HEK293 (cell line): ENCODE measurements around the gene TMEM187.
A peak's percentile ranks its signal among the peaks of the same experiment; 100 is the strongest.

Experiments
- GFI1B ChIP-seq: fragments of 450-650 bp; formaldehyde crosslinking; IDR thresholded peaks from 2 replicates; pipeline ENCODE4 v1.5.1; 2016; ENCODE audit warnings: missing biosample characterization, missing genetic modification characterization
- KLF16 ChIP-seq: fragments of 450-650 bp; formaldehyde crosslinking; IDR thresholded peaks from 2 replicates; pipeline ENCODE4 v1.5.1; 2017; ENCODE audit warnings: missing biosample characterization, missing genetic modification characterization
- KLF9 ChIP-seq: fragments of 450-650 bp; formaldehyde crosslinking; IDR thresholded peaks from 2 replicates; pipeline ENCODE4 v1.5.1; 2016; ENCODE audit warnings: missing biosample characterization, missing genetic modification characterization, low read depth
- WT1 ChIP-seq: fragments of 450-650 bp; formaldehyde crosslinking; IDR thresholded peaks from 2 replicates; pipeline ENCODE4 v1.5.1; 2016; ENCODE audit warnings: missing biosample characterization, missing genetic modification characterization
- ZFP41 ChIP-seq: fragments of 450-650 bp; formaldehyde crosslinking; IDR thresholded peaks from 2 replicates; pipeline ENCODE4 v1.5.1; 2016; ENCODE audit warnings: missing biosample characterization, missing genetic modification characterization, borderline replicate concordance
- ZNF202 ChIP-seq: fragments of 450-650 bp; formaldehyde crosslinking; IDR thresholded peaks from 2 replicates; pipeline ENCODE4 v1.5.1; 2016; ENCODE audit warnings: missing biosample characterization, missing genetic modification characterization, borderline replicate concordance
- ZNF211 ChIP-seq: fragments of 450-650 bp; formaldehyde crosslinking; IDR thresholded peaks from 2 replicates; pipeline ENCODE4 v1.5.1; 2016; ENCODE audit warnings: low read depth, missing biosample characterization, missing genetic modification characterization
- ZNF24 ChIP-seq: fragments of 450-650 bp; formaldehyde crosslinking; IDR thresholded peaks from 2 replicates; pipeline ENCODE4 v1.5.1; 2016; ENCODE audit warnings: missing biosample characterization, missing genetic modification characterization
- ZNF354C ChIP-seq: fragments of 450-650 bp; formaldehyde crosslinking; IDR thresholded peaks from 2 replicates; pipeline ENCODE4 v1.5.1; 2016; ENCODE audit warnings: missing biosample characterization, missing genetic modification characterization, low read depth, borderline replicate concordance
- ZNF416 ChIP-seq: fragments of 450-650 bp; formaldehyde crosslinking; IDR thresholded peaks from 2 replicates; pipeline ENCODE4 v1.5.1; 2016; ENCODE audit warnings: missing biosample characterization, missing genetic modification characterization
- ZNF423 ChIP-seq: fragments of 450-650 bp; formaldehyde crosslinking; IDR thresholded peaks from 2 replicates; pipeline ENCODE4 v1.5.1; 2016; ENCODE audit warnings: missing biosample characterization, missing genetic modification characterization
- ZNF501 ChIP-seq: fragments of 450-650 bp; formaldehyde crosslinking; IDR thresholded peaks from 2 replicates; pipeline ENCODE4 v1.5.1; 2016; ENCODE audit warnings: missing biosample characterization, missing genetic modification characterization
- ZNF510 ChIP-seq: fragments of 450-650 bp; formaldehyde crosslinking; IDR thresholded peaks from 2 replicates; pipeline ENCODE4 v1.5.1; 2018; ENCODE audit warnings: mild to moderate bottlenecking, missing genetic modification characterization, missing biosample characterization; ENCODE audit not compliant: insufficient replicate concordance
- ZNF549 ChIP-seq: fragments of 450-650 bp; IDR thresholded peaks from 2 replicates; pipeline ENCODE4 v1.5.1; 2018; ENCODE audit warnings: missing biosample characterization, missing genetic modification characterization, mild to moderate bottlenecking, inconsistent platforms, moderate library complexity
- ZNF561 ChIP-seq: fragments of 450-650 bp; IDR thresholded peaks from 2 replicates; pipeline ENCODE4 v1.5.1; 2018; ENCODE audit warnings: missing biosample characterization, missing genetic modification characterization, borderline replicate concordance
- ZNF571 ChIP-seq: fragments of 450-650 bp; formaldehyde crosslinking; IDR thresholded peaks from 2 replicates; pipeline ENCODE4 v1.5.0; 2017; ENCODE audit warnings: missing biosample characterization, missing genetic modification characterization
- ZNF785 ChIP-seq: fragments of 450-650 bp; formaldehyde crosslinking; IDR thresholded peaks from 2 replicates; pipeline ENCODE4 v1.5.1; 2016; ENCODE audit warnings: missing biosample characterization, missing genetic modification characterization
- ZNF792 ChIP-seq: fragments of 450-650 bp; formaldehyde crosslinking; IDR thresholded peaks from 2 replicates; pipeline ENCODE4 v1.5.1; 2016; ENCODE audit warnings: missing biosample characterization, missing genetic modification characterization
- TF ChIP-seq, protein P1 (sequence below): fragments of 450-650 bp; formaldehyde crosslinking; IDR thresholded peaks from 2 replicates; pipeline ENCODE4 v1.5.1; 2016; ENCODE audit warnings: missing biosample characterization, missing genetic modification characterization
- TF ChIP-seq, protein P2 (sequence below): fragments of 450-650 bp; formaldehyde crosslinking; IDR thresholded peaks from 2 replicates; pipeline ENCODE4 v1.5.1; 2016; ENCODE audit warnings: missing biosample characterization, missing genetic modification characterization
- TF ChIP-seq, protein P3 (sequence below): sonication (generic); formaldehyde crosslinking; IDR thresholded peaks from 2 replicates; pipeline ENCODE4 v1.8.1; 2022; ENCODE audit warnings: mild to moderate bottlenecking, moderate library complexity, missing genetic modification reagents
- TF ChIP-seq, protein P4 (sequence below): fragments of 450-650 bp; formaldehyde crosslinking; IDR thresholded peaks from 2 replicates; pipeline ENCODE4 v1.5.1; 2016; ENCODE audit warnings: missing biosample characterization, missing genetic modification characterization
- TF ChIP-seq, protein P5 (sequence below): fragments of 450-650 bp; formaldehyde crosslinking; IDR thresholded peaks from 2 replicates; pipeline ENCODE4 v1.5.1; 2016; ENCODE audit warnings: missing biosample characterization, missing genetic modification characterization, borderline replicate concordance
- TF ChIP-seq, protein P6 (sequence below): fragments of 450-650 bp; formaldehyde crosslinking; IDR thresholded peaks from 2 replicates; pipeline ENCODE4 v1.5.1; 2016; ENCODE audit warnings: missing biosample characterization, missing genetic modification characterization, borderline replicate concordance

The TMEM187 gene

DNA sequence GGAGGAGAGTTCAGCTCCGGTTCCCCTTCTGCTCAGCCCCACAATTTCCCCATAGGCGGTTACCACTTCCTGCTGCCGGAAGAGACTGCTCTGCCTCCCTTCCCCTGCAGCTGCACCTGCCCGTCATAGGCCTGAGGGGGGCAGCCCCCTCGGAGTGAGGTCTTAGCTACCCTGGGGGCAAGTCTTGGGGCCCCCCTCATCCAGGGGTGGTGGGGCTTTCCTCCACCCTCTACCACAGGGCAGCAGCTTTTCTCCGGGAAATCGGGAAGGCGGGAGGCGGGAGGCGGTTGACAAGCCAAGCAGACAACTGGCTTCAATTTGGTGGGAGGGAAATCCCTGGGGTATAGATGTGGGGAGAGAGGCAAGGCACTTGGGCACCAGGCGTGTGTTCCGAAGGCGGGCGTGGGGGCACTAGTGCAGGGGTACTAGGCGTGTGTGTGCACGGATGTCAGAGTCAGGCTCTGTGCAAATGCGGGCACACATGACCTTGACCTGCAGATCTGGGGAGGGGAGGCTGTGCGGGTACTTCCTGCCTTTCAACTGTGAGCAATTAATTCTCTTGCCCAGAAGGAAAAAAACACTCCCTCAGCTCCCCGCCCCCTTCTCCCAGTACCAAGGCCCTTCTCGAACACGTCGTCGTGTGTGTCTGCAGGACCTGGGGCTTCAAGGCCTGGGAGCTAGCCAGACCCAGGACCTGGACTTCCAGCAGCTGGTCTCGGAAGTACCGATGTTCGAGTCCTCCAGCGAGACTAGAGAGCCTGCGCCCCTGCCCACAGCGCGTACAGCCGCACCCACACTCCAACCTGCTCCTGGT lies 45.5 kb upstream of the TMEM187 start (continued):
- TF ChIP-seq, protein P1, sequence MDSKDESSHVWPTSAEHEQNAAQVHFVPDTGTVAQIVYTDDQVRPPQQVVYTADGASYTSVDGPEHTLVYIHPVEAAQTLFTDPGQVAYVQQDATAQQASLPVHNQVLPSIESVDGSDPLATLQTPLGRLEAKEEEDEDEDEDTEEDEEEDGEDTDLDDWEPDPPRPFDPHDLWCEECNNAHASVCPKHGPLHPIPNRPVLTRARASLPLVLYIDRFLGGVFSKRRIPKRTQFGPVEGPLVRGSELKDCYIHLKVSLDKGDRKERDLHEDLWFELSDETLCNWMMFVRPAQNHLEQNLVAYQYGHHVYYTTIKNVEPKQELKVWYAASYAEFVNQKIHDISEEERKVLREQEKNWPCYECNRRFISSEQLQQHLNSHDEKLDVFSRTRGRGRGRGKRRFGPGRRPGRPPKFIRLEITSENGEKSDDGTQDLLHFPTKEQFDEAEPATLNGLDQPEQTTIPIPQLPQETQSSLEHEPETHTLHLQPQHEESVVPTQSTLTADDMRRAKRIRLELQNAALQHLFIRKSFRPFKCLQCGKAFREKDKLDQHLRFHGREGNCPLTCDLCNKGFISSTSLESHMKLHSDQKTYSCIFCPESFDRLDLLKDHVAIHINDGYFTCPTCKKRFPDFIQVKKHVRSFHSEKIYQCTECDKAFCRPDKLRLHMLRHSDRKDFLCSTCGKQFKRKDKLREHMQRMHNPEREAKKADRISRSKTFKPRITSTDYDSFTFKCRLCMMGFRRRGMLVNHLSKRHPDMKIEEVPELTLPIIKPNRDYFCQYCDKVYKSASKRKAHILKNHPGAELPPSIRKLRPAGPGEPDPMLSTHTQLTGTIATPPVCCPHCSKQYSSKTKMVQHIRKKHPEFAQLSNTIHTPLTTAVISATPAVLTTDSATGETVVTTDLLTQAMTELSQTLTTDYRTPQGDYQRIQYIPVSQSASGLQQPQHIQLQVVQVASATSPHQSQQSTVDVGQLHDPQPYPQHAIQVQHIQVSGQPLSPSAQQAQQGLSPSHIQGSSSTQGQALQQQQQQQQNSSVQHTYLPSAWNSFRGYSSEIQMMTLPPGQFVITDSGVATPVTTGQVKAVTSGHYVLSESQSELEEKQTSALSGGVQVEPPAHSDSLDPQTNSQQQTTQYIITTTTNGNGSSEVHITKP (tag by site-specific recombination) = no peak
- TF ChIP-seq ZNF549 = no peak
- TF ChIP-seq ZNF501 (tag by site-specific recombination) = no peak
- no peak for TF ChIP-seq KLF16
- no peak for TF ChIP-seq ZNF202 (tag by site-specific recombination)
- TF ChIP-seq, protein P2, sequence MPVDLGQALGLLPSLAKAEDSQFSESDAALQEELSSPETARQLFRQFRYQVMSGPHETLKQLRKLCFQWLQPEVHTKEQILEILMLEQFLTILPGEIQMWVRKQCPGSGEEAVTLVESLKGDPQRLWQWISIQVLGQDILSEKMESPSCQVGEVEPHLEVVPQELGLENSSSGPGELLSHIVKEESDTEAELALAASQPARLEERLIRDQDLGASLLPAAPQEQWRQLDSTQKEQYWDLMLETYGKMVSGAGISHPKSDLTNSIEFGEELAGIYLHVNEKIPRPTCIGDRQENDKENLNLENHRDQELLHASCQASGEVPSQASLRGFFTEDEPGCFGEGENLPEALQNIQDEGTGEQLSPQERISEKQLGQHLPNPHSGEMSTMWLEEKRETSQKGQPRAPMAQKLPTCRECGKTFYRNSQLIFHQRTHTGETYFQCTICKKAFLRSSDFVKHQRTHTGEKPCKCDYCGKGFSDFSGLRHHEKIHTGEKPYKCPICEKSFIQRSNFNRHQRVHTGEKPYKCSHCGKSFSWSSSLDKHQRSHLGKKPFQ (tag by site-specific recombination) = no peak
- TF ChIP-seq GFI1B = no peak
- peak; percentile 18; the same call in 1 of the 2 replicates for TF ChIP-seq KLF9 (tag by site-specific recombination)
- TF ChIP-seq, protein P3, sequence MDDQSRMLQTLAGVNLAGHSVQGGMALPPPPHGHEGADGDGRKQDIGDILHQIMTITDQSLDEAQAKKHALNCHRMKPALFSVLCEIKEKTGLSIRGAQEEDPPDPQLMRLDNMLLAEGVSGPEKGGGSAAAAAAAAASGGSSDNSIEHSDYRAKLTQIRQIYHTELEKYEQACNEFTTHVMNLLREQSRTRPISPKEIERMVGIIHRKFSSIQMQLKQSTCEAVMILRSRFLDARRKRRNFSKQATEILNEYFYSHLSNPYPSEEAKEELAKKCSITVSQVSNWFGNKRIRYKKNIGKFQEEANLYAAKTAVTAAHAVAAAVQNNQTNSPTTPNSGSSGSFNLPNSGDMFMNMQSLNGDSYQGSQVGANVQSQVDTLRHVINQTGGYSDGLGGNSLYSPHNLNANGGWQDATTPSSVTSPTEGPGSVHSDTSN (CRISPR knock-in tag) = no peak
- TF ChIP-seq ZNF561 (tag by site-specific recombination) = no peak
- no peak for TF ChIP-seq ZNF510 (tag by site-specific recombination)
- no peak for TF ChIP-seq ZNF423 (tag by site-specific recombination)
- no peak for TF ChIP-seq ZNF571 (tag by site-specific recombination)
- TF ChIP-seq ZNF785 (tag by site-specific recombination) = no peak
- TF ChIP-seq, protein P4, sequence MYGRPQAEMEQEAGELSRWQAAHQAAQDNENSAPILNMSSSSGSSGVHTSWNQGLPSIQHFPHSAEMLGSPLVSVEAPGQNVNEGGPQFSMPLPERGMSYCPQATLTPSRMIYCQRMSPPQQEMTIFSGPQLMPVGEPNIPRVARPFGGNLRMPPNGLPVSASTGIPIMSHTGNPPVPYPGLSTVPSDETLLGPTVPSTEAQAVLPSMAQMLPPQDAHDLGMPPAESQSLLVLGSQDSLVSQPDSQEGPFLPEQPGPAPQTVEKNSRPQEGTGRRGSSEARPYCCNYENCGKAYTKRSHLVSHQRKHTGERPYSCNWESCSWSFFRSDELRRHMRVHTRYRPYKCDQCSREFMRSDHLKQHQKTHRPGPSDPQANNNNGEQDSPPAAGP (tag by site-specific recombination) = peak; percentile 75
- no peak for TF ChIP-seq ZNF792 (tag by site-specific recombination)
- TF ChIP-seq WT1 = no peak
- TF ChIP-seq, protein P5, sequence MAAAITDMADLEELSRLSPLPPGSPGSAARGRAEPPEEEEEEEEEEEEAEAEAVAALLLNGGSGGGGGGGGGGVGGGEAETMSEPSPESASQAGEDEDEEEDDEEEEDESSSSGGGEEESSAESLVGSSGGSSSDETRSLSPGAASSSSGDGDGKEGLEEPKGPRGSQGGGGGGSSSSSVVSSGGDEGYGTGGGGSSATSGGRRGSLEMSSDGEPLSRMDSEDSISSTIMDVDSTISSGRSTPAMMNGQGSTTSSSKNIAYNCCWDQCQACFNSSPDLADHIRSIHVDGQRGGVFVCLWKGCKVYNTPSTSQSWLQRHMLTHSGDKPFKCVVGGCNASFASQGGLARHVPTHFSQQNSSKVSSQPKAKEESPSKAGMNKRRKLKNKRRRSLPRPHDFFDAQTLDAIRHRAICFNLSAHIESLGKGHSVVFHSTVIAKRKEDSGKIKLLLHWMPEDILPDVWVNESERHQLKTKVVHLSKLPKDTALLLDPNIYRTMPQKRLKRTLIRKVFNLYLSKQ (tag by site-specific recombination) = no peak
- TF ChIP-seq ZNF416 (tag by site-specific recombination) = no peak
- TF ChIP-seq ZFP41 = no peak
- no peak for TF ChIP-seq ZNF24 (tag by site-specific recombination)
- no peak for TF ChIP-seq ZNF211 (tag by site-specific recombination)
- TF ChIP-seq, protein P6, sequence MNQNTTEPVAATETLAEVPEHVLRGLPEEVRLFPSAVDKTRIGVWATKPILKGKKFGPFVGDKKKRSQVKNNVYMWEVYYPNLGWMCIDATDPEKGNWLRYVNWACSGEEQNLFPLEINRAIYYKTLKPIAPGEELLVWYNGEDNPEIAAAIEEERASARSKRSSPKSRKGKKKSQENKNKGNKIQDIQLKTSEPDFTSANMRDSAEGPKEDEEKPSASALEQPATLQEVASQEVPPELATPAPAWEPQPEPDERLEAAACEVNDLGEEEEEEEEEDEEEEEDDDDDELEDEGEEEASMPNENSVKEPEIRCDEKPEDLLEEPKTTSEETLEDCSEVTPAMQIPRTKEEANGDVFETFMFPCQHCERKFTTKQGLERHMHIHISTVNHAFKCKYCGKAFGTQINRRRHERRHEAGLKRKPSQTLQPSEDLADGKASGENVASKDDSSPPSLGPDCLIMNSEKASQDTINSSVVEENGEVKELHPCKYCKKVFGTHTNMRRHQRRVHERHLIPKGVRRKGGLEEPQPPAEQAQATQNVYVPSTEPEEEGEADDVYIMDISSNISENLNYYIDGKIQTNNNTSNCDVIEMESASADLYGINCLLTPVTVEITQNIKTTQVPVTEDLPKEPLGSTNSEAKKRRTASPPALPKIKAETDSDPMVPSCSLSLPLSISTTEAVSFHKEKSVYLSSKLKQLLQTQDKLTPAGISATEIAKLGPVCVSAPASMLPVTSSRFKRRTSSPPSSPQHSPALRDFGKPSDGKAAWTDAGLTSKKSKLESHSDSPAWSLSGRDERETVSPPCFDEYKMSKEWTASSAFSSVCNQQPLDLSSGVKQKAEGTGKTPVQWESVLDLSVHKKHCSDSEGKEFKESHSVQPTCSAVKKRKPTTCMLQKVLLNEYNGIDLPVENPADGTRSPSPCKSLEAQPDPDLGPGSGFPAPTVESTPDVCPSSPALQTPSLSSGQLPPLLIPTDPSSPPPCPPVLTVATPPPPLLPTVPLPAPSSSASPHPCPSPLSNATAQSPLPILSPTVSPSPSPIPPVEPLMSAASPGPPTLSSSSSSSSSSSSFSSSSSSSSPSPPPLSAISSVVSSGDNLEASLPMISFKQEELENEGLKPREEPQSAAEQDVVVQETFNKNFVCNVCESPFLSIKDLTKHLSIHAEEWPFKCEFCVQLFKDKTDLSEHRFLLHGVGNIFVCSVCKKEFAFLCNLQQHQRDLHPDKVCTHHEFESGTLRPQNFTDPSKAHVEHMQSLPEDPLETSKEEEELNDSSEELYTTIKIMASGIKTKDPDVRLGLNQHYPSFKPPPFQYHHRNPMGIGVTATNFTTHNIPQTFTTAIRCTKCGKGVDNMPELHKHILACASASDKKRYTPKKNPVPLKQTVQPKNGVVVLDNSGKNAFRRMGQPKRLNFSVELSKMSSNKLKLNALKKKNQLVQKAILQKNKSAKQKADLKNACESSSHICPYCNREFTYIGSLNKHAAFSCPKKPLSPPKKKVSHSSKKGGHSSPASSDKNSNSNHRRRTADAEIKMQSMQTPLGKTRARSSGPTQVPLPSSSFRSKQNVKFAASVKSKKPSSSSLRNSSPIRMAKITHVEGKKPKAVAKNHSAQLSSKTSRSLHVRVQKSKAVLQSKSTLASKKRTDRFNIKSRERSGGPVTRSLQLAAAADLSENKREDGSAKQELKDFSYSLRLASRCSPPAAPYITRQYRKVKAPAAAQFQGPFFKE (tag by site-specific recombination) = no peak
- no peak for TF ChIP-seq ZNF354C (tag by site-specific recombination)
